GM10847 (cell line): ENCODE results near the gene IL23R.

Experiments
- POLR2A ChIP-seq: IDR thresholded peaks from 2 replicates; pipeline ENCODE4 v1.6.1; 2011; ENCODE audit not compliant: insufficient read length; ENCODE audit errors: extremely low read depth

IL23R gene

DNA sequence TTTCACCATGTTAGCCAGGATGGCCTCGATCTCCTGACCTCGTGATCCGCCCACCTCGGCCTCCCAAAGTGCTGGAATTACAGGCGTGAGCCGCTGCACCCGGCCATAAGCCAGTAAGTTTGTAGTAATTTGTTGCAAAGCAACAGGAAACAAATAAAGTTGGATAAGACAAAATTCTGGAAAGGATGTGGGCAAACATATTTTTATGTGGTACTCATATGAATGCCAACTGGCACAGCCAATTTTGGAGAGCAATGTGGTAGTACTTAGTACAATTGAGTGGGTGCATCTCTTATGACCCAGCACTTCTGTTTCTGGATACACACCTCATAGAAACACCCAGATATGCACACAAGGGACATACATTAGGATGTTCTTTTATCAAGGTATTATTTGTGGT is 133.0 kb downstream of the IL23R start:
- no peak for TF ChIP-seq POLR2A

DNA sequence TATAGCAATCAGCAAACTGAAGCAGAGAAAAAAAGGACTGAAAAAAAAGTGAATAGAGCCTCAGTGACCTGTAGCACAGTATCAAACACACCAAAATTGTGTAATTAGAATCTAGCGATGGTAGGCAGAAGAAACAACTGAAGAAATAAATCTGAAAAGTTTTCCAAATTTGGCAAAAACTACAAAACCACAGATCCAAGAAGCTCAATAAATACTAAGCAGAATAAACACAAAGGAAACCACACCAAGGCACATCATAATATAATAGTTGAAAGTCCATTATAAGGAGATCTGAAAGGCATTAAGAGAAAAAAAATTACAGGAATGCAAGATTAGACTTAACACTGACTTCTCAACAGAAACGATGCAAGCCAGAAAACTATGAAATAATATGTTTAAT is 134.3 kb downstream of the IL23R start:
- TF ChIP-seq POLR2A: no peak

DNA sequence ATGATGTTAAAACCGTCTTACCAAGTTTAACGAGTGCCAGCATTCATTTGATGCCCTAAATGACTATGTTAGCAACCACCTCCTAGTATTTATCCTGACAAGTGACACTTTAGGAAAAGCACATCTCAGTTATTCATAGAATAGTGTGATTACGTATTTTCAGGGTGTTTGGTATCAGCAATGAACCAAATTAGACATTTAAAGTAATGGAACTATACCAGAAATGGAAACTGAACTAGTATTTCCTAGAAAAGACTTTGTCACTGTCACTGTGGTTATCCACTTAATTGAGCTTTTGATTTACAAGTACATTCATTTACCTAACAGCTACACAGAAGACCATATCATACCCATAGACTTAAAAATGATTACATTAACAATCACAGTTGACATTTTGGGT is 137.8 kb downstream of the IL23R start:
- no peak for TF ChIP-seq POLR2A

GRCh38 chr1:67306547-67306946 is 140.3 kb downstream of the IL23R start:
- TF ChIP-seq POLR2A: no peak

- TF ChIP-seq POLR2A: no peak
Measured at GRCh38 chr1:67307251-67308060, 141.2 kb downstream of the IL23R start, which contains the start of gene IL12RB2. TSS of gene IL12RB2 (plus strand) at chr1:67307873. CDS start at chr1:67320369, 12,496 bp downstream.

DNA sequence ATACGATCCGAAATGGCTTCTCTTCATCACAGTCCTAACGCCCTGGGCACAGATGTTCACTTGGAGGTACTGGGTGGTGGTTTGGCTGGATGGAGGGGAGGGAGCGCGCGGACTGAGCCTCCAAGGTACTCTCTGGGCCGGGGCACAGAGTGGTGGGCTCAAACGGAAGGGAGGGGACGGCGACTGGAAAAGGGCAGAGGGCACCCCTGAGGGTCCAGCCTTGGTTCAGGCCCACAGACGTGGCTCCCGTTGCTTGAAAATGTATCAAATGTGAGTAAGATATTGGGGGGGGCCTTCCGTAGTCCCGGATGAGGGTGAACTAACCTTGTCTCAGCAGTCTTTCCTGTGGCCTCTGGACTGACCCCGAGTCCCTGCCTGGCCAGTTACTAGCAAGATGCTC is 141.9 kb downstream of the IL23R start:
- TF ChIP-seq POLR2A: no peak
